GM12865 (cell line): ENCODE data around the gene LDLRAP1.
"Not testable (repeated sequence)": the region's sequence is repeated elsewhere in the genome, so short reads cannot be mapped to it uniquely, and the experiment has no call there.

Experiments used
- DNase-seq: peaks from one replicate; pipeline ENCODE4 v3.0.0; 2010; ENCODE audit warnings: low read depth
- H3K4me3 ChIP-seq: 2 replicates; pipeline ENCODE4 v1.5.1; 2011; ENCODE audit warnings: mild to moderate bottlenecking, low read depth, low read length, control low read depth
- CTCF ChIP-seq: IDR thresholded peaks from 2 replicates; pipeline ENCODE4 v1.5.1; 2011; ENCODE audit warnings: low read length, control low read depth, low read depth, inconsistent platforms; ENCODE audit not compliant: insufficient read depth; ENCODE audit errors: missing control alignments

LDLRAP1 gene

DNA sequence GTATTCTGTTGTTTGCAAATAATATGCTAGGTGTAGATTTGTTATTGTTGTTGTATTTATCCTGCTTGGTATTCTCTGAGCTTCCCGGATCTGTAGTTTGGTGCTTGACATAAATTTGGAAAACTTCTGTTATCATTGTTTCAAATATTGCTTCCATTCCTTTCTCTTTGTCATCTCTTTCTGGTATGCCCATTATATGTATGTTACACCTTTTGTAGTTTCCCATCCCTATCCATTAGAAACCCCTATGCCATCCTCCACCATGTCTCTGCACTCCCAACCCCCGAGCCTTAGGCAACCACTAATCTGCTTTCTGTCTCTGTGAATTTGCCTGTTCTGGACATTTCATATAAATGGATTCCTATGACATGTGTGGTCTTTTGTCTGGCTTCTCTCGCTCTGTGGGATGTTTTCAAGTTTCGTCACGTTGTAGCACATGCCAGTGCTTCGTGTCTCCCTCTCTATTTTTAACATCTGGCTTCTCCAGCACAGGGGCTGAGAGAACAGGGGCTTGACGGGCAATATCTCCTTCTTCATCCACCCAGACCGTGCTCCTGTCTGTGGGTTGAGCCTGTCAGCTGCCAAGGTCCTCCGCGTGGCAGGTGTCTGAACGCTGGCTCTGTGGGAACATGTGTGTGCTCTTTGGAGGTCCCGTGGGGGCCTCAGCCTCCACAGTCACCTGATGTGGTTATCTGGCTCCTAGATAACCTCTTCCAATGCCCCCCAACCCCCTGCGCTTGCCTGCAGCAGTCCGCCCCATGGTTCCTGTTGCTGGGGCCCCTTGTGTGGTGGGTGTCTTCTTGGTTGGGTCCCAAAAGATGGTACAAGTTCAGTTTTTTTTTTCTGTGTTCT is 40.3 kb downstream of the LDLRAP1 start:
- no peak for DNase-seq
- no peak for TF ChIP-seq CTCF
- no peak overlapping the region for H3K4me3 ChIP-seq

DNA sequence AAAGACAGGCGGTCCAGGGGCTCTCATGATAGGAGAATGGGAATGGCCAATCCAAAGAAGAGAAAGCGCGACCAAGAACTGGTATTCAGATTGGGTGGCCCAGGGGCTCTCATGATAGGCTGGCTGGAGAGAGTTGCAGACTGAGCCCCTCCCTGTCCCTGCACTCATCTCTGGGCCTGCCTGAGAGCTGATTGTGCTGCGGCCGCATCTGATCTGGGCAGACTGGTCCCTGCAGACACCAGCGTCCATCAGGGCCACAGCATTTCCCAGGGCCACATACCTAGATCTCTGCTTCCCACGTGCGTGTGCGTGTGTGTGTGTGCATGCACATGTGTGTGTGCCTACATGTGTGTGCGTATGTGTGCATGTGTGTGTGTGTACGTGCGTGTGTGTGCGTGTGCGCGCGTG is 42.8 kb downstream of the LDLRAP1 start:
- no peak for DNase-seq
- H3K4me3 ChIP-seq: no peak overlapping the region
- TF ChIP-seq CTCF: no peak

- no peak overlapping the region for H3K4me3 ChIP-seq
- peak; percentile 53 for DNase-seq
- TF ChIP-seq CTCF: no peak
These were observed 43.9 kb downstream of the LDLRAP1 start for GRCh38 chr1:25587290-25587689.

GRCh38 chr1:25588224-25588623 is 44.8 kb downstream of the LDLRAP1 start:
- H3K4me3 ChIP-seq, DNase-seq: not testable (repeated sequence)

- not testable (repeated sequence) for DNase-seq, H3K4me3 ChIP-seq
These were observed 45.4 kb downstream of the LDLRAP1 start for GRCh38 chr1:25588786-25589185.

- DNase-seq: no peak
- TF ChIP-seq CTCF: no peak
These were observed 46.9 kb downstream of the LDLRAP1 start for GRCh38 chr1:25590096-25590824.

DNA sequence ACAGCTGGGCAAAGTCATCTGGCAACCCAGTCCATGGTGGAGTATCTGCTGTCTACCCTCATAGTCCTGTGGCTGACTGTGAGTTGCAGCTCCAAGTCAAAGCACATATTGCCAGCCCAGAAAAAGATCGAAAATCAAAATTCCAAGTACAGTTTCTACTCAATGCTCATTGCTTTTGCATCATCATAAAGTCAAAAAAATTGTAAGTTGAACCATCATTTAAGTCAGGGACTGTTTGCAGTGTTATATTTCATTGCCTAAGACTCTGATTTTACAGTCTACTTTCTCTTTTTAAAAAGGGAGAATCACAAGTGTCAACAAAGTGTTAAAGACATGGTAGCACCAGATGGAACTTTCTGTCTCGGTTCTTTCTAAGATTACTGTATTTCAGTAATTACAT is 50.5 kb downstream of the LDLRAP1 start:
- no peak for DNase-seq
- H3K4me3 ChIP-seq: no peak overlapping the region
- no peak for TF ChIP-seq CTCF

More at GRCh38 chr1:25590096-25590824, 46.9 kb downstream of the LDLRAP1 start:
- no peak overlapping the region for H3K4me3 ChIP-seq
